GM10266 (cell line): ENCODE results near the gene OPRL1.

Experiments used
- DNase-seq: peaks from one replicate; pipeline ENCODE4 v3.0.0; 2012; ENCODE audit errors: extremely low spot score
- TF ChIP-seq, protein P1 (sequence below): IDR thresholded peaks from 2 replicates; pipeline ENCODE4 v1.5.1; 2012; ENCODE audit warnings: mild to moderate bottlenecking, low read depth; ENCODE audit not compliant: control insufficient read depth, insufficient read depth; ENCODE audit errors: missing control alignments

Gene OPRL1

GRCh38 chr20:64044484-64045247, 35.2 kb upstream of the OPRL1 start:
- DNase-seq: no peak
- TF ChIP-seq, protein P1, sequence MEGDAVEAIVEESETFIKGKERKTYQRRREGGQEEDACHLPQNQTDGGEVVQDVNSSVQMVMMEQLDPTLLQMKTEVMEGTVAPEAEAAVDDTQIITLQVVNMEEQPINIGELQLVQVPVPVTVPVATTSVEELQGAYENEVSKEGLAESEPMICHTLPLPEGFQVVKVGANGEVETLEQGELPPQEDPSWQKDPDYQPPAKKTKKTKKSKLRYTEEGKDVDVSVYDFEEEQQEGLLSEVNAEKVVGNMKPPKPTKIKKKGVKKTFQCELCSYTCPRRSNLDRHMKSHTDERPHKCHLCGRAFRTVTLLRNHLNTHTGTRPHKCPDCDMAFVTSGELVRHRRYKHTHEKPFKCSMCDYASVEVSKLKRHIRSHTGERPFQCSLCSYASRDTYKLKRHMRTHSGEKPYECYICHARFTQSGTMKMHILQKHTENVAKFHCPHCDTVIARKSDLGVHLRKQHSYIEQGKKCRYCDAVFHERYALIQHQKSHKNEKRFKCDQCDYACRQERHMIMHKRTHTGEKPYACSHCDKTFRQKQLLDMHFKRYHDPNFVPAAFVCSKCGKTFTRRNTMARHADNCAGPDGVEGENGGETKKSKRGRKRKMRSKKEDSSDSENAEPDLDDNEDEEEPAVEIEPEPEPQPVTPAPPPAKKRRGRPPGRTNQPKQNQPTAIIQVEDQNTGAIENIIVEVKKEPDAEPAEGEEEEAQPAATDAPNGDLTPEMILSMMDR: no peak

DNA sequence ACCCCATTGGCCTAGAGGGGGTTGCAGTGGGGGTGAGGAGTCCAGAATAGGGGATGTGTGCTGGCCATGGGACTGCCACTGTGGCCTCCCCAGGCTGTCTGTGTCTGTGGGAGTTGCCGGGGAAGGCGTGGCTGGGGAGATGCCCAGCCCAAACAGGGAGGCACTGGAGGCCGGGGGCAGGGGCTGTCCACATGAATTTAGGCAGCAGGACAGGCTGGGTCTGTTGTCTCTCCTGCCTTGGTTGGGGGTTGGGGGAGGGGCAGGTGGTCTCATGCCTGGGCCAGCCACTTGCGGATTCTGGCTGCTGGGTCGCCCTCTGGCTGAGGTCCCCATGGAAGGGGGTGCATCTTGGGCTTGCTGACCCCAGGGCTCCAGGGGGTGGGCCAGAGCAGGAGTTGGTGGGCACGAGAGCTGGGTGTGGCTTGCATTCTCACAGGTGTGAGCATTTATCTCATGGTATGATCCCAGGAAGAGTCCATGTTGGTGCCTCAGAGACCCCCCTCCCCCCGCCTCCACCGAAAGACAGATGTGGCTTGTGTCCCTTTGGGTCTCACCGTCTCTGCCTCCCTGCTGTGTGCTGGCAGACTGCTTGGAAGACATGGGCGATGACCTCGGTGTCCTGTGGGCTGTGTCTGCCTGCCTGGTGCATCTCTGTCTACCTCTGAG, 34.4 kb upstream of the OPRL1 start:
- TF ChIP-seq, protein P1: no peak
- no peak for DNase-seq

DNA sequence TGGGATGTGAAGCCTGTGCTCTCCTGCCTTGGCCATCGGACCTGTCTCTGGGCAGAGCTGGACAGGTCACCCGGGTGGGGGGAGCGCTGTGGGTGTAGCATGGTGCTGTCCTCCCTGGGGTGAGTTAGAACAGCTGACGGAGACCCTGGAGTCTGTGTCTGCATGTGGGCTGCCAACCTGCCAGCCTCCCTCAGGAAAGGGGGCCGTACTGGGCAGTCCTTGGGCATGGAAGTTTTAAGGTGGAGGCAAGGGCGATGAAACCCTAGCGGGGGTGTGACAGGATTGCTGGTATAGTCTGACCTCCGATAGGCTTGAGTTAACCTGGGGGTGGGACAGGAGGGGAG, 32.9 kb upstream of the OPRL1 start:
- no peak for DNase-seq
- TF ChIP-seq, protein P1: no peak

DNA sequence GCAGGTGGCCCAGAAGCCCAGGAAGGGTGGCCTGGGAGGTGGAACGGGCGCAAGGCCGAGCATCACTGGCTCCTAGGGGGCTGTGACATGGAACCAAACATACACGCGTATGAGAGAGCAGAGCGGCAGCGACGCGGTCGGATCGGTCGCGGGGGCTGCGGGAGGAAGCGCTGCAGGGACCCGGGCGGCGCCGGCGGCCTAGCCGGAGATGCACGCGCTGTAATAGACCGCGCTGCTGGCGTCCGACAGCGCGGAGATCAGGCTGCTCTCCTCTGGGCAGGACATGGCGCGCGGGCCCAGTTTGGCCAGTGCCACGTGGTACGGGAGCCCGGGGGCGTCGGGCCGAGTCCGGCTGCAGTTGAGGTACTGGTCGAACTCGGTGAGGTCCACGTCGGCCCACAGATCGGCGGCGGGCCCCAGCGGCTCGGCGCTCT, 31.9 kb upstream of the OPRL1 start:
- no peak for DNase-seq
- TF ChIP-seq, protein P1: no peak

DNA sequence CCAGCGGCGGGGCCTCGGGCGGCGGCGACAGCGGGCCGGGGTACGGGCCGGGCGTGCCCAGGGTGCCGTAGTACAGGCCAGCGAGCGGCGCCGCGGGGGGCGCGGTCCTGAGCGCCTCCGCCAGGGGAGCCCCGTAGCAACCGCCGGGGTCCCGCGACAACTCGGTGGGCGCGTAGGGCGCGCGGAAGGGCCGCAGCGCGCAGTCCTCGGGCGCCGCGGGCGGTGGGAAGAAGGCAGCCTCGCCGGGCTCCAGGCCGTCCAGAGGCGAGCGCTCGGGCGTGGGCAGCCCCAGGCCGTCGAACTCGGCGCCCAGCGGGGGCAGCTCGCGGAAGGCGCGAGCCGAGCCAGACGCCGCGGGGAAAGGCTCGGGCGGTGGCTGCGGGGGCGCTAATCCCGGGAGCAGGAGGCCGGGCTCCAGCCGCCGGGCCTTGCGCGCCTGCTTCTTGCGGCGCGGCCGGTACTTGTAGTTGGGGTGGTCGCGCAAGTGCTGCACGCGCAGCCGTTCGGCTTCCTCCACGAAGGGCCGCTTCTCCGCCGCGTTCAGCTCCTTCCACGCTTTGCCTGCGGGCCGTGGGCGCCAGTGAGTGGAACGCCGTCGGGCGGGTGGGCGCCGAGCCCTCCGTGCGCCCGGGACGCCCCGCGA, 31.4 kb upstream of the OPRL1 start:
- no peak for DNase-seq
- TF ChIP-seq, protein P1: no peak

- TF ChIP-seq, protein P1: peak; percentile 15
- no peak for DNase-seq
Observed at GRCh38 chr20:64049060-64049877, 30.6 kb upstream of the OPRL1 start, which contains the start of gene SOX18. Gene SOX18 (minus strand): TSS chr20:64049639. CDS start chr20:64049516, 123 bp downstream.
